ENCODE data around the gene TOR2A.

Gene TOR2A

GRCh38 chr9:127734747-127735529 lies at the start of gene TOR2A:
TOR2A (minus strand) TSS chr9:127735294; CDS start chr9:127735270, 24 bp downstream.
- peak; percentile 77 for TF ChIP-seq CTCF (IDR thresholded peaks at IDR 0.05)

- no peak for TF ChIP-seq CTCF (IDR thresholded peaks at IDR 0.05)
Measured at GRCh38 chr9:127783111-127784008, 48.3 kb upstream of the TOR2A start.

- no peak for TF ChIP-seq CTCF (IDR thresholded peaks at IDR 0.05)
Measured at GRCh38 chr9:127781806-127782205, 46.7 kb upstream of the TOR2A start.

GRCh38 chr9:127780126-127780885 lies 45.2 kb upstream of the TOR2A start:
- no peak for TF ChIP-seq CTCF (IDR thresholded peaks at IDR 0.05)

- no peak for TF ChIP-seq CTCF (IDR thresholded peaks at IDR 0.05)
Measured at GRCh38 chr9:127779136-127779981, 44.3 kb upstream of the TOR2A start.

GRCh38 chr9:127778280-127779135 lies 43.4 kb upstream of the TOR2A start, which contains the start of gene SH2D3C:
SH2D3C (minus strand) TSS chr9:127778666; CDS start chr9:127778627, 39 bp downstream.
- no peak for TF ChIP-seq CTCF (IDR thresholded peaks at IDR 0.05)
